H9 (cell line): ENCODE measurements around the gene SLC13A5. TPM values are rescaled to one million over a fixed set of nuclear protein-coding genes. Genes with fewer than 3 reads are reported as not detected.

Source experiments
- DNase-seq: peaks from one replicate; pipeline ENCODE4 v3.0.0-alpha.2; 2017
- H2AFZ ChIP-seq: one replicate; pipeline ENCODE4 v1.6.1; 2013; ENCODE audit warnings: mild to moderate bottlenecking, low read length, control low read depth, moderate library complexity
- H2AK5ac ChIP-seq: 2 replicates; pipeline ENCODE4 v1.6.1; 2013; ENCODE audit warnings: low read length, control low read depth, mixed read lengths; ENCODE audit not compliant: insufficient read length
- H2BK120ac ChIP-seq: one replicate; pipeline ENCODE4 v1.6.1; 2013; ENCODE audit warnings: low read depth, mild to moderate bottlenecking, low read length, control low read depth, inconsistent platforms; ENCODE audit not compliant: poor library complexity, severe bottlenecking
- H2BK12ac ChIP-seq: 2 replicates; pipeline ENCODE4 v1.6.1; 2013; ENCODE audit warnings: low read length, control low read depth, mixed read lengths, low read depth; ENCODE audit not compliant: insufficient read length
- H2BK15ac ChIP-seq: 2 replicates; pipeline ENCODE4 v1.6.1; 2013; ENCODE audit warnings: low read depth, low read length, control low read depth
- H2BK20ac ChIP-seq: one replicate; pipeline ENCODE4 v1.6.1; 2013; ENCODE audit warnings: low read depth, mild to moderate bottlenecking, low read length, control low read depth, inconsistent platforms; ENCODE audit not compliant: poor library complexity, severe bottlenecking
- H2BK5ac ChIP-seq: 2 replicates; pipeline ENCODE4 v1.6.1; 2013; ENCODE audit warnings: low read length, control low read depth, mixed read lengths; ENCODE audit not compliant: insufficient read length
- H3K14ac ChIP-seq: 2 replicates; pipeline ENCODE4 v1.6.1; 2013; ENCODE audit warnings: low read length, control low read depth; ENCODE audit not compliant: insufficient read depth
- H3K18ac ChIP-seq: 2 replicates; pipeline ENCODE4 v1.6.1; 2013; ENCODE audit warnings: low read depth, mild to moderate bottlenecking, mixed read lengths, low read length, control low read depth; ENCODE audit not compliant: insufficient read length
- H3K23ac ChIP-seq: 2 replicates; pipeline ENCODE4 v1.6.1; 2013; ENCODE audit warnings: low read length, control low read depth, mixed read lengths, low read depth; ENCODE audit not compliant: insufficient read length
- H3K23me2 ChIP-seq: 2 replicates; pipeline ENCODE4 v1.6.1; 2013; ENCODE audit warnings: low read depth, mild to moderate bottlenecking, mixed read lengths, low read length, control low read depth; ENCODE audit not compliant: insufficient read length, poor library complexity, severe bottlenecking
- H3K27ac ChIP-seq: 2 replicates; pipeline ENCODE4 v1.5.1; 2013; ENCODE audit warnings: low read length, control low read depth, mixed read lengths, low read depth; ENCODE audit not compliant: insufficient read length
- H3K27me3 ChIP-seq: 2 replicates; pipeline ENCODE4 v1.6.1; 2013; ENCODE audit warnings: low read length, control low read depth, inconsistent platforms; ENCODE audit not compliant: insufficient read depth
- H3K4ac ChIP-seq: 2 replicates; pipeline ENCODE4 v1.6.1; 2013; ENCODE audit warnings: low read depth, mild to moderate bottlenecking, control low read depth, inconsistent platforms, low read length, moderate library complexity
- H3K4me1 ChIP-seq: 2 replicates; pipeline ENCODE4 v1.6.1; 2013; ENCODE audit warnings: low read length, control low read depth, inconsistent platforms; ENCODE audit not compliant: insufficient read depth
- H3K4me2 ChIP-seq: 2 replicates; pipeline ENCODE4 v1.6.1; 2013; ENCODE audit warnings: low read length, control low read depth, mixed read lengths; ENCODE audit not compliant: insufficient read length, insufficient read depth
- H3K56ac ChIP-seq: 2 replicates; pipeline ENCODE4 v1.6.1; 2013; ENCODE audit warnings: low read depth, mild to moderate bottlenecking, mixed read lengths, low read length, control low read depth; ENCODE audit not compliant: insufficient read length
- H3K79me1 ChIP-seq: 2 replicates; pipeline ENCODE4 v1.6.1; 2013; ENCODE audit warnings: low read depth, mild to moderate bottlenecking, moderate library complexity, low read length, control low read depth, inconsistent platforms; ENCODE audit not compliant: insufficient read depth, poor library complexity, severe bottlenecking
- H3K79me2 ChIP-seq: 2 replicates; pipeline ENCODE4 v1.6.1; 2013; ENCODE audit warnings: low read length, control low read depth, inconsistent platforms; ENCODE audit not compliant: insufficient read depth
- H3K9ac ChIP-seq: 2 replicates; pipeline ENCODE4 v1.6.1; 2013; ENCODE audit warnings: low read length, control low read depth, mixed read lengths; ENCODE audit not compliant: insufficient read length; ENCODE audit errors: extremely low read depth
- H3K9me3 ChIP-seq: one replicate; pipeline ENCODE4 v1.6.1; 2013; ENCODE audit warnings: low read depth, low read length, inconsistent platforms; ENCODE audit not compliant: control insufficient read depth
- H3T11ph ChIP-seq: one replicate; pipeline ENCODE4 v1.6.1; 2013; ENCODE audit warnings: mild to moderate bottlenecking, low read length, control low read depth, inconsistent platforms
- H4K20me1 ChIP-seq: one replicate; pipeline ENCODE4 v1.6.1; 2013; ENCODE audit not compliant: control insufficient read depth, insufficient read length, insufficient read depth
- H4K5ac ChIP-seq: 2 replicates; pipeline ENCODE4 v1.6.1; 2013; ENCODE audit warnings: low read depth, mild to moderate bottlenecking, mixed read lengths, low read length, control low read depth; ENCODE audit not compliant: insufficient read length
- H4K8ac ChIP-seq: replicated peaks from 2 replicates; pipeline ENCODE4 v1.6.1; 2013; ENCODE audit warnings: low read length, control low read depth, mixed read lengths, low read depth; ENCODE audit not compliant: insufficient read length
- H4K91ac ChIP-seq: 2 replicates; pipeline ENCODE4 v1.6.1; 2013; ENCODE audit warnings: low read depth, mild to moderate bottlenecking, moderate library complexity, mixed read lengths, low read length, control low read depth; ENCODE audit not compliant: insufficient read length
- H3K27ac Mint-ChIP-seq, 3 experiments: 2 replicates in 2 of 3; 3 replicates in 1 of 3; pipeline ENCODE4 v1.8.0; 2020 to 2021; ENCODE audit warnings: mixed read lengths in 3 of 3, mild to moderate bottlenecking in 1 of 3, moderate library complexity in 1 of 3
- H3K27me3 Mint-ChIP-seq: 2 replicates; pipeline ENCODE4 v1.8.0; 2021; ENCODE audit warnings: low read depth, mild to moderate bottlenecking, moderate library complexity, mixed read lengths
- H3K36me3 Mint-ChIP-seq, 3 experiments: 2 replicates in 2 of 3; 3 replicates in 1 of 3; pipeline ENCODE4 v1.8.0; 2020 to 2021; ENCODE audit warnings: low read depth in 3 of 3, mixed read lengths in 3 of 3; ENCODE audit not compliant: insufficient read depth in 1 of 3
- H3K4me1 Mint-ChIP-seq, 2 experiments: 2 replicates each; pipeline ENCODE4 v1.8.0; 2020; ENCODE audit warnings: mixed read lengths in 2 of 2
- H3K4me3 Mint-ChIP-seq, 2 experiments: 2 replicates in 1 of 2; 3 replicates in 1 of 2; pipeline ENCODE4 v1.8.0; 2020 to 2021; ENCODE audit warnings: mild to moderate bottlenecking in 2 of 2, mixed read lengths in 2 of 2, moderate library complexity in 1 of 2
- H3K9me3 Mint-ChIP-seq, 2 experiments: 2 replicates in 1 of 2; 3 replicates in 1 of 2; pipeline ENCODE4 v1.8.0; 2020; ENCODE audit warnings: mild to moderate bottlenecking in 2 of 2, mixed read lengths in 2 of 2, moderate library complexity in 1 of 2
- CTCF ChIP-seq: fragments of 200-600 bp; sonication (generic); conservative IDR thresholded peaks from 3 replicates; pipeline ENCODE4 v1.8.0; 2021; ENCODE audit warnings: antibody characterized with exemption, mild to moderate bottlenecking
- WGBS: extraction: QIAGEN DNeasy Blood & Tissue Kit; methylation state at CpG from one replicate; pipeline ENCODE4 v1.1.7; 2013; ENCODE audit warnings: missing lambda C conversion rate, low lambda C conversion rate, mixed read lengths; ENCODE audit not compliant: insufficient read length; ENCODE audit errors: extremely low coverage; 5-methylcytosine and 5-hydroxymethylcytosine counted together
- total RNA-seq: library from RNA; stranded (reverse); gene quantifications from 2 replicates; pipeline ENCODE4 v1.2.1, GENCODE V29; 2021

Gene SLC13A5
- total RNA-seq, 1 experiment from 2014 or later, result 1.6 TPM

DNA sequence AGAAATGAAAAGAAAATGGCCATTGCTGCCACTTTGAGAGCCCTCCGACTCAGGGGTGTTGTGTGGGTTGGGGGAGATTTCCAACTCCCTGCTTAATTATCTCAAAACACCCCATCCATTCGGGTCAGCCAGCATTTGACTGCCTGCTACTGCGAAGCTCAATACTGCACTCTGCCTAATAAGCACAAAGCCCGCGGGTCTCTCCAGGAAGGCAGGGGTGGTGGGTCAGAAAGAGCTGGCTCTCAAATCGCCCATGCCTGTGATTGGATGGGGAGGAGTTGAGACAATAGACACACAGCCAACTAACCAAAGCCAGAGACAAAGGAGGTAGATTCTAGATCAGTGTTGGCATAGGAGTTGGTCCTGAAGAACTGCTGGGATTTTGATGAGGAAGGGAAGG lies 40.4 kb upstream of the SLC13A5 start:
- no peaks in the 10 kb centered on the region for H4K20me1 ChIP-seq
- no peaks in the 10 kb centered on the region for H3K79me1 ChIP-seq
- H4K91ac ChIP-seq, result no peak overlapping the region
- no peaks in the 10 kb centered on the region for H3K23me2 ChIP-seq
- no peaks in the 10 kb centered on the region for H3K9me3 ChIP-seq
- H2AK5ac ChIP-seq, result no peak overlapping the region
- H3K4me3 Mint-ChIP-seq, result no peak overlapping the region
- TF ChIP-seq CTCF, result no peak
- peaks cover 0 to 2% (median 0%) of the 10 kb centered on the region in 3 experiments; a peak in 1 of 7 replicates for H3K36me3 Mint-ChIP-seq
- peaks cover 2 to 4% of the 10 kb centered on the region in 2 experiments; a peak in 3 of 5 replicates for H3K9me3 Mint-ChIP-seq
- no peak overlapping the region for H4K8ac ChIP-seq
- no CpG with 5 or more reads among the region's 6 CpGs for WGBS
- peaks cover 9% of the 10 kb centered on the region; the same call in 1 of the 2 replicates for H3K4me1 ChIP-seq
- H3K56ac ChIP-seq, result no peak overlapping the region
- no peak overlapping the region for H2AFZ ChIP-seq
- H3K27ac Mint-ChIP-seq, result no peak overlapping the region
- H3K4ac ChIP-seq, result no peak overlapping the region
- H2BK12ac ChIP-seq, result no peak overlapping the region
- H3K4me2 ChIP-seq, result no peak overlapping the region
- no peak for DNase-seq
- H3K4me1 Mint-ChIP-seq, result peaks cover 30 to 33% of the 10 kb centered on the region in 2 experiments
- no peak overlapping the region for H2BK15ac ChIP-seq
- H3K9ac ChIP-seq, result no peak overlapping the region
- H3K27me3 ChIP-seq, result no peaks in the 10 kb centered on the region
- H3K27ac ChIP-seq, result no peak overlapping the region
- H3K27me3 Mint-ChIP-seq, result peaks cover 2% of the 10 kb centered on the region
- H2BK120ac ChIP-seq, result no peak overlapping the region
- H3K18ac ChIP-seq, result no peak overlapping the region
- H2BK20ac ChIP-seq, result no peak overlapping the region
- H3K23ac ChIP-seq, result no peak overlapping the region
- H3T11ph ChIP-seq, result no peak overlapping the region
- H3K79me2 ChIP-seq, result no peaks in the 10 kb centered on the region
- H4K5ac ChIP-seq, result no peak overlapping the region
- H3K14ac ChIP-seq, result no peak overlapping the region
- H2BK5ac ChIP-seq, result no peak overlapping the region
